Pancreas (tissue), 10 donors: ENCODE data around the gene RNASE8. TPM values are rescaled to one million over a fixed set of nuclear protein-coding genes. Genes with fewer than 3 reads are reported as not detected.

Experiments
- ATAC-seq, 4 donors: fragments of 200-7000 bp; cut with Tn5 transposase; one replicate each; pipeline versions ENCODE4 v1.8.0 to v1.9.1; 2020; ENCODE audit warnings: mild to moderate bottlenecking in 4 of 4, moderate library complexity in 4 of 4
- DNase-seq, 6 donors: peaks; one replicate each; pipeline ENCODE4 v3.0.0-alpha.2; 2020
- FAIRE-seq: peaks from 2 replicates; lab custom pipeline; 2012; peaks lifted over from hg19 to GRCh38; lab: Jason Lieb, UNC
- H3K27ac ChIP-seq, 4 donors: fragments of 200-600 bp; sonication (generic); 1 replicate in 3 of 4; 2 replicates in 1 of 4; pipeline versions ENCODE4 v1.5.0 to v1.8.0; 2020
- H3K27me3 ChIP-seq, 4 donors: fragments of 200-600 bp; one replicate each; pipeline ENCODE4 v1.8.0; 2021
- H3K36me3 ChIP-seq, 3 donors: fragments of 200-600 bp; sonication (generic) in 1 of 3; one replicate each; pipeline versions ENCODE4 v1.5.0 to v1.8.0; 2020 to 2021
- H3K4me1 ChIP-seq, 3 donors: fragments of 200-600 bp; one replicate each; pipeline ENCODE4 v1.8.0; 2021
- H3K4me3 ChIP-seq, 4 donors: fragments of 200-600 bp; sonication (generic) in 2 of 4; one replicate each; pipeline versions ENCODE4 v1.5.0 to v1.8.0; 2020 to 2021
- H3K9me3 ChIP-seq, 4 donors: fragments of 200-600 bp; one replicate each; pipeline ENCODE4 v1.8.0; 2021
- CTCF ChIP-seq, 4 donors: fragments of 200-600 bp; sonication (generic) in 3 of 4; IDR thresholded peaks; one replicate each; pipeline versions ENCODE4 v1.5.0 to v1.8.0; 2021; ENCODE audit warnings: antibody characterized with exemption in 4 of 4
- WGBS, 2 donors: extraction: QIAGEN DNeasy Blood & Tissue Kit; methylation state at CpG; one replicate each; pipeline ENCODE4 v1.1.7; 2013; 5-methylcytosine and 5-hydroxymethylcytosine counted together
- intact Hi-C, 3 donors: fragments of 100-400 bp; cut with DNase I; formaldehyde crosslinking; loops; one replicate each; pipeline versions ENCODE4 v1.11.1 to v1.14.2; 2022
- polyA plus RNA-seq, 2 donors: library from polyadenylated mRNA; stranded (reverse); fragments of 200-250 nt; gene quantifications; one replicate each; pipeline ENCODE4 v1.2.3, GENCODE V29; 2013
- total RNA-seq, 6 donors: library from RNA; stranded (reverse); fragmentation: NEBNext Ultra II Directional in 4 of 6; extraction: Animal tissue kit (Norgen Biotek cat#: 25700) in 4 of 6; gene quantifications; one replicate each; pipeline versions ENCODE4 v1.2.1 to v1.2.4, GENCODE V29; 2021 to 2023
- donor health status: healthy with polysubstance abuse.
- donor health status: DM: no; HTN: no; CAD: no; lungs with moderate emphysema.
- donor health status: DM: no; HTN: no; CAD: no.
- donor health status: control.
- donor health status: control.
- donor health status: Bipolar disorder and iron deficiency.
- donor health status: DM: yes; HTN: yes; CAD: no.
- donor health status: DM: no; HTN: no; CAD: no.
- donor health status: DM: no; HTN: no; CAD: no.
- donor health status: DM: yes; HTN: yes; CAD: no.

RNASE8 gene
- total and polyA plus RNA-seq, 8 donors = not detected

GRCh38 chr14:21023817-21024584, 33.6 kb upstream of the RNASE8 start:
- no peak for TF ChIP-seq CTCF (IDR thresholded peaks at IDR 0.05)
- H3K27me3 ChIP-seq = no peaks in the 10 kb centered on the region
- peak overlapping the region; percentile 62 to 95 (median 85) for H3K4me3 ChIP-seq
- H3K27ac ChIP-seq = peak overlapping the region; percentile 41 to 67 (median 64)
- no peaks in the 10 kb centered on the region for H3K9me3 ChIP-seq
- FAIRE-seq (no peak), ATAC-seq (peak; percentile 45 to 61 (median 50)), DNase-seq (no peak)
- peaks cover 0 to 10% (median 0%) of the 10 kb centered on the region in 3 donors for H3K36me3 ChIP-seq
- intact Hi-C loops = loop anchor here in 1 of 3 donors (5.0 kb wide), 1 partner anchor 68 kb away; no protein-coding TSS in a partner anchor
- H3K4me1 ChIP-seq = peaks cover 0 to 5% (median 3%) of the 10 kb centered on the region in 3 donors
- WGBS, 2 donors = 9% methylated on average over 17 of the region's 17 CpGs

GRCh38 chr14:21024585-21025370, 32.8 kb upstream of the RNASE8 start, which contains the start of gene NDRG2:
TSS of gene NDRG2 (minus strand) at chr14:21025061. CDS start at chr14:21023315, 1,746 bp downstream.
- DNase-seq = peak; percentile 84 to 94 (median 87)
- Histone ChIP-seq H3K36me3 (peaks cover 0 to 10% (median 0%) of the 10 kb centered on the region in 3 donors), H3K9me3 (no peaks in the 10 kb centered on the region), H3K27me3 (no peaks in the 10 kb centered on the region), H3K27ac (peak within 1 kb of the TSS; percentile 41 to 67 (median 64)), H3K4me3 (peak within 1 kb of the TSS; percentile 62 to 95 (median 85)), H3K4me1 (peaks cover 0 to 5% (median 3%) of the 10 kb centered on the region in 3 donors)
- 1% methylated on average over 59 to 72 of the region's 72 CpGs for WGBS, 2 donors
- intact Hi-C loops = loop anchor here in 1 of 3 donors (5.0 kb wide), 1 partner anchor 68 kb away; no protein-coding TSS in a partner anchor
- no peak for TF ChIP-seq CTCF (IDR thresholded peaks at IDR 0.05)
- FAIRE-seq = no peak
- ATAC-seq = peak; percentile 94 to 96 (median 94)

GRCh38 chr14:21025371-21026273, 32.0 kb upstream of the RNASE8 start:
- Histone ChIP-seq H3K4me3 (peak overlapping the region; percentile 62 to 95 (median 85)), H3K27ac (peak overlapping the region; percentile 41 to 67 (median 64)), H3K4me1 (peaks cover 0 to 5% (median 3%) of the 10 kb centered on the region in 3 donors), H3K36me3 (peaks cover 0 to 9% (median 0%) of the 10 kb centered on the region in 3 donors), H3K27me3 (no peaks in the 10 kb centered on the region), H3K9me3 (no peaks in the 10 kb centered on the region)
- 13 to 17% methylated on average over 55 to 58 of the region's 58 CpGs for WGBS, 2 donors
- FAIRE-seq (no peak), ATAC-seq (peak; percentile 30 to 52 (median 48)), DNase-seq (peak; percentile 40 to 80 (median 60))
- TF ChIP-seq CTCF (IDR thresholded peaks at IDR 0.05) = no peak
- intact Hi-C loops = no loop called here

GRCh38 chr14:21026274-21026987, 31.2 kb upstream of the RNASE8 start:
- no peak for TF ChIP-seq CTCF (IDR thresholded peaks at IDR 0.05)
- H3K4me3 ChIP-seq = no peak overlapping the region
- no peaks in the 10 kb centered on the region for H3K9me3 ChIP-seq
- FAIRE-seq (no peak), DNase-seq (peak in 1 of 6 donors; percentile 36), ATAC-seq (no peak)
- H3K4me1 ChIP-seq = peaks cover 0 to 5% (median 3%) of the 10 kb centered on the region in 3 donors
- peak overlapping the region in 1 of 4 donors; percentile 38 for H3K27ac ChIP-seq
- WGBS, 2 donors = 63 to 64% methylated on average over 7 of the region's 7 CpGs
- H3K27me3 ChIP-seq = no peaks in the 10 kb centered on the region
- intact Hi-C loops = no loop called here
- H3K36me3 ChIP-seq = peaks cover 0 to 1% (median 0%) of the 10 kb centered on the region in 3 donors
